HG03521 (cell line): ENCODE measurements around the gene HK3.
"Not testable (repeated sequence)": the region's sequence is repeated elsewhere in the genome, so short reads cannot be mapped to it uniquely, and the experiment has no call there.

Experiments
- ATAC-seq: cut with Tn5 transposase; IDR thresholded peaks from one replicate; pipeline ENCODE4 v1.9.1; 2021; ENCODE audit warnings: mild to moderate bottlenecking, moderate library complexity; ENCODE audit not compliant: unreplicated experiment

Gene HK3

GRCh38 chr5:176883700-176884570, 15.2 kb downstream of the HK3 start:
- ATAC-seq = no peak

- no peak for ATAC-seq
Observed at GRCh38 chr5:176882567-176882903, 16.6 kb downstream of the HK3 start.

GRCh38 chr5:176881816-176882566, 17.2 kb downstream of the HK3 start:
- ATAC-seq = no peak

DNA sequence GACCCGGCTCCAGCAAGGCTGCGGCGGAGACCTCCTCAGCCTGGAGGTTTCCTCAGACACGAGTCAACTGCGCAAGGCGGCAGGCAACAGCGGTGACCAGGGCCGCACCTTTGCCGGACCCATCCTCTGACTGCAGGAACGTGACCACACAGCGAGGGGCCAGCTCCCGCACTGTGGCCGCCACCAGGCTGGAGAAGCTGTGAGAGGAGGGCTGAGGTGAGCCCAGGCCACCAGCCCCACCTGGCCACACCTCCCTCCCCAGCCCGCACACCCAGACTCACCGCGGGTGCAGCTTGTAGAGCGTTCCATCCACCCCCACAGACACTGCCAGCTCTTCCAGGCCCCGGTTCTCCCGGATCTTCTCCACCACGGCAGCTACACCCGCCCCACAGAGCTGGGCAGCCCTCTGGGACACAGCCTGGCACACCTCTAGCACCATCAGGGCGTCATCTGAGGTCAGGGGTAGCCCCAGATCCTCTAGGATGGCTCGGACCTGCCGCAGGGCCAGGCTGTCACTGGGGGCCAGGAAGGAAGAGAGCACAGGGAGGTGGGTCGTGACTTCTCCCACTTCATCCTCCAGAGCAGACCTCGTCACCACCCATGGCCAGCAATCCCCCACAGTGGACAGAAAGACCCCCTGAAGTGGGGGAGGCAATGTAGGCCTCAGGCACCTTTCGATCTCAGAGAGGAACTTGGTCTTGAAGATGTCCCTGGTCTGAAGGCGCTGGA, 18.0 kb downstream of the HK3 start:
- no peak for ATAC-seq

DNA sequence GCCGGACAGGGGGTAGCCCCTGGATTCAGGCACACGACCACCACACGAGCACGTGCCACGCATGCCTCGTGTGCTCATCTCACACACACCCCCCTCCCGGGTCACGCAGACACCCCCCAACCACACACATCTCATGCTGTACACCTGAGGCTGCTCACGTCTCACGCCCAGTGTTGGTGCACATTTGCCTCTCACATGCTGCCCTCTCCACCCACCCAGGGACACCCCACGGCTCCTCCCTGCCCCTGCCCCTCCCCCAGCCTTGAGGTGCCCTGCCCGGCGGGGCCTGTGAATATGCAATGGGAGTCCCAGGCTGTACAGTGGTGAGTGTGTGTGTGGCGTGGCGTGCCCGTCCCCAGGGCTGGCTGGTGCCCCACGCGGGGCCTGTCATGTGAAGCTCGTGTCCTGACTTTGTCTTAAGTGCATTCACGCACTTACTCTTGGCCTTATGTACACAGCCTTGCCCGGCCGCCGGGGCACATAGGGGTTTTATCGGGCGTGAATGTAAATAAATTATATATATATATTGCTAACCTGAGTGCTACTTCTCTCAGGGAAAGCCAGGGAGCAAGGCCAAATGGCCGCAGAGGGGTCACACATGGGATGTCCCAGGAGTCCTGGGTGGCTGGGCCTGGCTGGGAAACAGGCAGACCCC, 18.7 kb downstream of the HK3 start:
- ATAC-seq = no peak

DNA sequence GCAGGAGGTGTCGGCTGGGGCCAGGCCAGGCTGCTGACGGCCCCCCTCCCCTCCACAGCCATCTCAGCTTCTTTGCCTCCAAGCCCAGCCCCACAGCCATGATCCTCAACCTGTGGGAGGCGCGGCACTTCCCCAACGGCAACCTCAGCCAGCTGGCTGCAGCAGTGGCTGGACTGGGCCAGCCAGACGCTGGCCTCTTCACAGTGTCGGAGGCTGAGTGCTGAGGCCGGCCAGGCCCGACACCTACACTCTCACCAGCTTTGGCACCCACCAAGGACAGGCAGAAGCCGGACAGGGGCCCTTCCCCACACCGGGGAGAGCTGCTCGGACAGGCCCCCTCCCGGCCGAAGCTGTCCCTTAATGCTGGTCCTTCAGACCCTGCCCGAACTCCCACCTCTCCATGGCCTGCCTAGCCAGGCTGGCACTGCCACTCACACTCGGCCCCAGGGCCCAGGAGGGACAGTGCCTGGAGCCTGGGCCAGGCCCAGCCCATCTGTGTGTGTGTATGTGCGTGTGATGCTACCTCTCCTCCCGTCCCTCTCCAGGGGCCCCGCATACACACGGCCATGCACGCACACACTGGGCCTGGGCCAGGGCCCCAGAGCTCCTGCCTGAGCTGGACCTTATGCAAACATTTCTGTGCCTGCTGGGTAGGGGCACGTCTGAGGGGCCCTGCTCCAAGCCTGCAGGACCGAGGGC, 19.3 kb downstream of the HK3 start:
- no peak for ATAC-seq

GRCh38 chr5:176878906-176879662, 20.1 kb downstream of the HK3 start:
- no peak for ATAC-seq

DNA sequence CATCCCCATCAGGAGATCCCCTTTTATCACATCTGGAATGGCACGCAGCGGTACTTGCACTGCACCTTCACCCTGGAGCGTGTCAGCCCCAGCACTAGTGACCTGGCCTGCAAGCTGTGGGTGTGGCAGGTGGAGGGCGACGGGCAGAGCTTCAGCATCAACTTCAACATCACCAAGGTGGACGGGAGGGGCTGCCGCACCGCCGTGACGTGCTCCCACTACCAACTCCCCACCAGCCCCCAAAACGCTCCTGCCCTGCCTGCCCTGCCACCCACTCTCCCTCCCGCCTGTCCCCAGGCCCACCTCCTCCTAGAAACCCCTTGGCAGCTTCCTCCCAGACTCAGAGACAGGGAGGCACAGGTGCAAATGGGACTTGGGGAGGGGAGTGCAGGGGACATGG, 20.7 kb downstream of the HK3 start:
- no peak for ATAC-seq

DNA sequence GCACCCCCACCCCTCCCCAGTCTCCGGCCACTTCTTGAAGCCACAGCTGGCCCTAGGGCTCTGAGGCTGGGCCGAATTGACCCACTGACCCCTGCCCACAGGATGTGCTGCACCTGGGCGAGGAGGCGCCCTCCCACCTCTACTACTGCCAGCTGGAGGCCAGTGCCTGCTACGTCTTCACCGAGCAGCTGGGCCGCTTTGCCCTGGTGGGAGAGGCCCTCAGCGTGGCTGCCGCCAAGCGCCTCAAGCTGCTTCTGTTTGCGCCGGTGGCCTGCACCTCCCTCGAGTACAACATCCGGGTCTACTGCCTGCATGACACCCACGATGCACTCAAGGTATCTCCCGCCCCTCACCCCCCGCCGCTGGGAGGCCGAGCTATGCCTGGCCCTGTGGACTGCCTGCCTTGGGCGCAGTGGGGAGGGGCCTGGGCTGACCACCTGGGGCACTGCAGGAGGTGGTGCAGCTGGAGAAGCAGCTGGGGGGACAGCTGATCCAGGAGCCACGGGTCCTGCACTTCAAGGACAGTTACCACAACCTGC, 21.3 kb downstream of the HK3 start:
- ATAC-seq = no peak

DNA sequence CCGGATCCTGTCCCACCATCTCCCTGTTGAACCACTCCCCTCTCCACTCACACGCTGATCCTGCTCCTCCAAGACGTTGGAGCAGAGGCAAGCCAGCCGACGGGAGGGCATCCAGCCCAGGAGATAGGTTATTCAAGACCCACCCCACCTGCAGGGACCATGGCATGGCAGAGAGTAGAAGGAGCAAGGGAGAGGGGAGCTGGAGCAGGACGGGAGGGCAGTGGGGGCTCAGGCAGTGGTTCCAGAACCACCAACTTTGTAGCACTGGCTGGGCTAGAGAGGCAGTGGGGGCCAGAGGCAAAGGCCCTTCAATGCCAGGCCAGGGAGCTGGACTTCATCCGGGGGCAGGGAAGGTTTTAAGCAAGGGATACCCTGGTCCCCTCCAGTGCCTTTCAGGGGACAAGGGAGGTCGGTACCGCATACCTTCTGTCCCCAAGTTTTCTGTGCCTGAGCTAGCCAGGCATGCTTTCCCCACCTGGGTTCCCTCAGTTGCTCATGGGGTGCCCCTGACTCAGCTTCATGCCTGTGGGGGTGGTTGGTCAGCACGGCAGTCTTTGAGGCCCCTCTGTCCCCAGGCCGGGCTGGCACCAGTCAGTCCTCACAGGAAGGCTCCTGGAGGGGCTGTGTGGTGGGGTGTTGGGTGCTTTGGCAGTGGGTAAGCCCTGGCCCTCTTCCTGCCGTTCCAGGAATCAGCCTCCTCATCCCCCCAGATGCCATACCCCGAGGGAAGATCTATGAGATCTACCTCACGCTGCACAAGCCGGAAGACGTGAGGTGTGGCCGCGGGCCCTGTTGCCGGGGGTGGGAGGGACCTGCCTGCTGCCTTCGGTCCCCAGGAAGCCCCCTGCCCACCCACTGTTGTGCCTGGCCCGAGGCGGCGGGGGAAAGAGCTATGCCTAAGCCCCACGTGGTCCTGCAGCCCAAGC, 22.4 kb downstream of the HK3 start:
- no peak for ATAC-seq

- ATAC-seq = no peak
Observed at GRCh38 chr5:176875783-176876505, 23.2 kb downstream of the HK3 start.

DNA sequence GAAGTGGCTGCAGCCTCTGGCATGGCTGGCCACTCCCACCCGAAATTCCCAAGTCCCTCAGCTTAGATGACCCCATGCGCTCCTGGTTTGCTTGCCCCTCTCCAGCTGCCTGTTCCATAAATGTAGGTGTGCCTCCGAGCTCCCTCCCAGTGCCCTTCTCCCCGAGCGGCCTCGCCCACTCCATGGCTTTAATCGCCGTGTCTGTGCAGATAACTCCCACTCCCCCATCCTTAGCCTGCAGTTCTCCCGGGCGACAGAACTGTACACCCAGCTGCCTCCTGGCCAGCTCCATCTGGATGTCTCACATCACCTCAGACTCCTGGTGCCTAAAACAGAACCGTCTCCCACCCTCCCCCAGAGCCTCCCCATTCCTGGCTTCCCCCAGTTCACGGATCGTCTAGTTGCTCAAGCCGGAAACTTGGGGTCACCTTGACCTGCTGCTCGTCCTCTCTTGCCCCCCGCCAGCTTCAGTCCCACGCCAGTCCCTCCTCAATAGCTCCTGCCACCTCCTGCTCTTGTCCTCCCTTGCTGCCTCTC, 24.1 kb downstream of the HK3 start:
- no peak for ATAC-seq

GRCh38 chr5:176874198-176874780, 24.9 kb downstream of the HK3 start:
- ATAC-seq = no peak

- no peak for ATAC-seq
Observed at GRCh38 chr5:176873541-176874172, 25.5 kb downstream of the HK3 start.

DNA sequence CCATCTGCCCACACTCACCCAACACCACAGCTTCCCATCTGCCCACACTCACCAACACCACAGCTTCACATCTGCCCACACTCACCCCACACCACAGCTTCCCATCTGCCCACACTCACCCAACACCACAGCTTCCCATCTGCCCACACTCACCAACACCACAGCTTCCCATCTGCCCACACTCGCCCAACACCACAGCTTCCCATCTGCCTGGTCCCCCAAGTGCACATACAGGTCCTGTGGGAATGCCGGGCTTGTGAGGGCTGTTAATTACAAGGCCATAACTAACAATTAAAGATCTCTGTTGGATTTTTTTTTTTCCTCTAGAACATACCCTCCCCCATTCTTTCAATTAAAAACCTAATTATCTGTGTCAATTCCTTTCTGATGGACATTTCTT, 26.1 kb downstream of the HK3 start:
- ATAC-seq = not testable (repeated sequence)

- ATAC-seq = not testable (repeated sequence)
Observed at GRCh38 chr5:176872586-176872985, 26.6 kb downstream of the HK3 start.

DNA sequence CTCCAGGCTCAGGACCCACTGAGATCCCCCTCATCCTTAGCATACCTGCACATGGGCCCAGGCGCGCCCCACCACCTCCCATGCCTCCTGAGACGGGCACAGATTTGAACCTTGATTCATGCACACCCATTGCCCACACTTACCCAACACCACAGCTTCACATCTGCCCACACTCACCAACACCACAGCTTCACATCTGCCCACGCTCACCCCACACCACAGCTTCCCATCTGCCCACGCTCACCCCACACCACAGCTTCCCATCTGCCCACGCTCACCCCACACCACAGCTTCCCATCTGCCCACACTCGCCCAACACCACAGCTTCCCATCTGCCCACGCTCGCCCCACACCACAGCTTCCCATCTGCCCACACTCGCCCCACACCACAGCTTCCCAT, 28.5 kb downstream of the HK3 start:
- ATAC-seq = not testable (repeated sequence)
